Measurements from ENCODE around the gene BTF3.
"Not testable (repeated sequence)": the region's sequence is repeated elsewhere in the genome, so short reads cannot be mapped to it uniquely, and the experiment has no call there.

The BTF3 gene

DNA sequence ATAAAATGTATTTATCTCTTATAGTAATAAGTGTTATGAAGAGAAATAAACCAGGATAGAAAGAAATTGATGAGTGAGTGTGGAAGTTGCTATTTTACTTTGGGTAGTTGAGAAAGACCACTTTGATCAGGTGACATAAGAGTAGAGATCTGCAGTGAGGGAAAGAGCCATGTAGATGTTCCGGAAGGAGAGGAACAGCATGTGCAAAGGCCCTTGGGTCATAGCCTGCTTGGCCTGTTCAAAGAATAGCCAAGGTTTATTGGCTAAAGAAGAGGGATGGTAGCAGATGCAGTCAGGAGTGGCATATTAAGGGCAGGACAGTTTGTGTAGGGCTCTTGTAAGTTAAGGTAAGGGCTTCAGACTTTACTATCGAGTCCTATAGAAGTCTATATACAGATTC is 3.2 kb downstream of the BTF3 start:
- no peaks in the 10 kb centered on the region for H3K27me3 ChIP-seq (ENCODE audit: insufficient read depth, low read length)
- H3K79me2 ChIP-seq (ENCODE audit: insufficient read depth, low read length), result peaks cover 36% of the 10 kb centered on the region
- H3K27ac ChIP-seq (ENCODE audit: low read depth, low read length, poor library complexity, severe bottlenecking), result no peak overlapping the region
- H3K9me3 ChIP-seq (ENCODE audit: low read length), result no peaks in the 10 kb centered on the region
- no peaks in the 10 kb centered on the region for H3K9me2 ChIP-seq (ENCODE audit: low read depth, low read length)
- H3F3A ChIP-seq (ENCODE audit: insufficient read depth, low read length), result no peaks in the 10 kb centered on the region; the same call in 1 of the 2 replicates
- TF ChIP-seq EZH2 (IDR thresholded peaks at IDR 0.05; ENCODE audit: borderline replicate concordance, low read length), result no peak
- TF ChIP-seq, protein P1, sequence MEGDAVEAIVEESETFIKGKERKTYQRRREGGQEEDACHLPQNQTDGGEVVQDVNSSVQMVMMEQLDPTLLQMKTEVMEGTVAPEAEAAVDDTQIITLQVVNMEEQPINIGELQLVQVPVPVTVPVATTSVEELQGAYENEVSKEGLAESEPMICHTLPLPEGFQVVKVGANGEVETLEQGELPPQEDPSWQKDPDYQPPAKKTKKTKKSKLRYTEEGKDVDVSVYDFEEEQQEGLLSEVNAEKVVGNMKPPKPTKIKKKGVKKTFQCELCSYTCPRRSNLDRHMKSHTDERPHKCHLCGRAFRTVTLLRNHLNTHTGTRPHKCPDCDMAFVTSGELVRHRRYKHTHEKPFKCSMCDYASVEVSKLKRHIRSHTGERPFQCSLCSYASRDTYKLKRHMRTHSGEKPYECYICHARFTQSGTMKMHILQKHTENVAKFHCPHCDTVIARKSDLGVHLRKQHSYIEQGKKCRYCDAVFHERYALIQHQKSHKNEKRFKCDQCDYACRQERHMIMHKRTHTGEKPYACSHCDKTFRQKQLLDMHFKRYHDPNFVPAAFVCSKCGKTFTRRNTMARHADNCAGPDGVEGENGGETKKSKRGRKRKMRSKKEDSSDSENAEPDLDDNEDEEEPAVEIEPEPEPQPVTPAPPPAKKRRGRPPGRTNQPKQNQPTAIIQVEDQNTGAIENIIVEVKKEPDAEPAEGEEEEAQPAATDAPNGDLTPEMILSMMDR (IDR thresholded peaks at IDR 0.05; ENCODE audit: low read length), result no peak
- peaks cover 69% of the 10 kb centered on the region for H3K36me3 ChIP-seq (ENCODE audit: insufficient read depth, low read length)
- no peak overlapping the region for H2AFZ ChIP-seq (ENCODE audit: low read length)
- no peaks in the 10 kb centered on the region; the same call in 1 of the 2 replicates for H4K20me1 ChIP-seq (ENCODE audit: insufficient read depth, low read length)
- no peak overlapping the region for H3K9ac ChIP-seq (ENCODE audit: low read length)
- no peak overlapping the region for H3K4me2 ChIP-seq (ENCODE audit: low read length)
- H3K4me1 ChIP-seq (ENCODE audit: insufficient read depth, low read length, severe bottlenecking), result peaks cover 30% of the 10 kb centered on the region
- H3K4me3 ChIP-seq (ENCODE audit: low read depth, low read length, poor library complexity, severe bottlenecking), result no peak overlapping the region

DNA sequence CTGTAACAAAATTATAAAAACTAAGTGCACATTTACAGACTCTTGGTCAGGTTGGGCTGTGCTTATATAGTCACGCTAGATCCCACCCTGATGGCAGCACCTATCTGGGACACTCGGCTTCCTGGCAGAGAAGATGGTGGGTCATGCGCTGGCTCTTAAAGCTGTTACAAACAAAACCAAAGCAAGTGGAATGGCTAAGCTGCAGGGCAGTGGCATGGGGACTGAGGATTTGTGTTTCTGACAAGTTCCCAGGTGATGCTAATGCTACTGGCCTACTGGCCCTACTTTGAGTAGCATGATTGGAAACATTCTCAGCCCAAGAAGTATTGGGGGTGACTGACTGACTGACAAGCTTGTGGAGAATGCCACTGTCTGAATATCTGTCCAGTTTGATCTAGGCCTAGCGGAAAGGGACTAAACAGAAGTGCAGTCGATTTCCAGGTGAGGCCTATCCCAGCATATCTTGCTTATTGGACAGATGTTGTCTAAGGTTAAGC is 8.3 kb downstream of the BTF3 start:
- Histone ChIP-seq H4K20me1 (ENCODE audit: insufficient read depth, low read length) (no peaks in the 10 kb centered on the region), H3K36me3 (ENCODE audit: insufficient read depth, low read length) (peaks cover 57% of the 10 kb centered on the region), H3K4me2 (ENCODE audit: low read length) (no peak overlapping the region), H3K9me3 (ENCODE audit: low read length) (no peaks in the 10 kb centered on the region), H3K27ac (ENCODE audit: low read depth, low read length, poor library complexity, severe bottlenecking) (no peak overlapping the region), H3K27me3 (ENCODE audit: insufficient read depth, low read length) (no peaks in the 10 kb centered on the region), H3K9ac (ENCODE audit: low read length) (no peak overlapping the region), H3K4me1 (ENCODE audit: insufficient read depth, low read length, severe bottlenecking) (no peaks in the 10 kb centered on the region), H3K79me2 (ENCODE audit: insufficient read depth, low read length) (0 out of 2 replicates have a peak, but pooled peaks cover 4% of the 10 kb centered on the region), H3F3A (ENCODE audit: insufficient read depth, low read length) (no peaks in the 10 kb centered on the region; the same call in 1 of the 2 replicates), H2AFZ (ENCODE audit: low read length) (no peak overlapping the region), H3K9me2 (ENCODE audit: low read depth, low read length) (no peaks in the 10 kb centered on the region), H3K4me3 (ENCODE audit: low read depth, low read length, poor library complexity, severe bottlenecking) (no peak overlapping the region)
- no peak for TF ChIP-seq EZH2 (IDR thresholded peaks at IDR 0.05; ENCODE audit: borderline replicate concordance, low read length)
- TF ChIP-seq, protein P1 (IDR thresholded peaks at IDR 0.05; ENCODE audit: low read length), result no peak

DNA sequence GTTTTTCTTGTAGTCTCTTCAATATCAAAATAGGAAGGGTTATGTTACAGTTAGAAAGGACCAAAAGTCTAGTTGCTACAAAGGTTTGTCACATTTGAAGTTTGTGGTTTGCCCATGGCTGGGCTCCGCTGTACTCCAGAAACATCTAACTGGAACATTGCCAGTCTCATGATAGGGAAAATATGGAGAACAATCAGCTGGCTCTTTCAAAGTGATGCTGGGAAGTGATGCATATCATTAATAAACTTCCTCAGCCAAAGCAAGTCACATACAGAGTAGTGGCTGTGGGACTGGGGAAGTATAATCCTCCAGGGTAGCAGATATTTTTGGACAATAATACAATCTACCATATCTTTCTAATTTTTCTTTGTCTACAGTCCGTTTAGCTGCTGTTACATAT is 8.8 kb downstream of the BTF3 start:
- no peak overlapping the region for H3K4me3 ChIP-seq (ENCODE audit: low read depth, low read length, poor library complexity, severe bottlenecking)
- H2AFZ ChIP-seq (ENCODE audit: low read length), result no peak overlapping the region
- H3F3A ChIP-seq (ENCODE audit: insufficient read depth, low read length), result no peaks in the 10 kb centered on the region; the same call in 1 of the 2 replicates
- no peaks in the 10 kb centered on the region for H3K4me1 ChIP-seq (ENCODE audit: insufficient read depth, low read length, severe bottlenecking)
- no peak overlapping the region for H3K4me2 ChIP-seq (ENCODE audit: low read length)
- H3K79me2 ChIP-seq (ENCODE audit: insufficient read depth, low read length), result 0 out of 2 replicates have a peak, but pooled peaks cover 4% of the 10 kb centered on the region
- H3K9me3 ChIP-seq (ENCODE audit: low read length), result no peaks in the 10 kb centered on the region
- H4K20me1 ChIP-seq (ENCODE audit: insufficient read depth, low read length), result no peaks in the 10 kb centered on the region
- H3K36me3 ChIP-seq (ENCODE audit: insufficient read depth, low read length), result peaks cover 51% of the 10 kb centered on the region
- no peak overlapping the region for H3K9ac ChIP-seq (ENCODE audit: low read length)
- no peaks in the 10 kb centered on the region for H3K27me3 ChIP-seq (ENCODE audit: insufficient read depth, low read length)
- TF ChIP-seq, protein P1 (IDR thresholded peaks at IDR 0.05; ENCODE audit: low read length), result no peak
- no peak for TF ChIP-seq EZH2 (IDR thresholded peaks at IDR 0.05; ENCODE audit: borderline replicate concordance, low read length)
- H3K27ac ChIP-seq (ENCODE audit: low read depth, low read length, poor library complexity, severe bottlenecking), result no peak overlapping the region
- no peaks in the 10 kb centered on the region for H3K9me2 ChIP-seq (ENCODE audit: low read depth, low read length)

DNA sequence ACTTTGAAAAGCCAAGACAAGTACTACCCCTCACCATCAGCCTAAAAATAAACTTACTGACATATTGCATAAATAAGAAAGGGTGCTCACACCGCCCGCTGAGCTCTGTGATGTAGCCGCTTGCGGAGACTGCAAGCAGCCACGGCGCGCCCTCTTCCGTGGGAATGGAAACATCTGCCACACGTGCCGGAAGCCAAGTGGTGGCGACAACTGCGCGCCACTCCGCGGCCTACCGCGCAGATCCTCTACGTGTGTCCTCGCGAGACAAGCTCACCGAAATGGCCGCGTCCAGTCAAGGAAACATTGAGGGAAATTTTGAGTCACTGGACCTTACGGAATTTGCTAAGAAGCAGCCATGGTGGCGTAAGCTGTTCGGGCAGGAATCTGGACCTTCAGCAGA is 10.3 kb downstream of the BTF3 start:
- not testable (repeated sequence) for H3K9ac ChIP-seq (ENCODE audit: low read length); H3K9me3 ChIP-seq (ENCODE audit: low read length); H3K79me2 ChIP-seq (ENCODE audit: insufficient read depth, low read length); H3K27me3 ChIP-seq (ENCODE audit: insufficient read depth, low read length); H4K20me1 ChIP-seq (ENCODE audit: insufficient read depth, low read length); H3K27ac ChIP-seq (ENCODE audit: low read depth, low read length, poor library complexity, severe bottlenecking); H3K4me3 ChIP-seq (ENCODE audit: low read depth, low read length, poor library complexity, severe bottlenecking); H3K4me2 ChIP-seq (ENCODE audit: low read length); H3F3A ChIP-seq (ENCODE audit: insufficient read depth, low read length); H3K4me1 ChIP-seq (ENCODE audit: insufficient read depth, low read length, severe bottlenecking); H3K9me2 ChIP-seq (ENCODE audit: low read depth, low read length); H2AFZ ChIP-seq (ENCODE audit: low read length)
- peaks cover 36% of the 10 kb centered on the region for H3K36me3 ChIP-seq (ENCODE audit: insufficient read depth, low read length)

Data from OCI-LY1 (cell line).